Stimulated activated CD8-positive, alpha-beta memory T cell treated with anti-CD3 and anti-CD28 coated beads, Interleukin-15, amount 100 ng/mL, for 24 hours (primary cell): Measurements from ENCODE around the gene NEGR1.

Experiments used
- DNase-seq: peaks from one replicate; pipeline ENCODE4 v3.0.0-alpha.2; 2020; ENCODE audit warnings: low read depth

NEGR1 gene

DNA sequence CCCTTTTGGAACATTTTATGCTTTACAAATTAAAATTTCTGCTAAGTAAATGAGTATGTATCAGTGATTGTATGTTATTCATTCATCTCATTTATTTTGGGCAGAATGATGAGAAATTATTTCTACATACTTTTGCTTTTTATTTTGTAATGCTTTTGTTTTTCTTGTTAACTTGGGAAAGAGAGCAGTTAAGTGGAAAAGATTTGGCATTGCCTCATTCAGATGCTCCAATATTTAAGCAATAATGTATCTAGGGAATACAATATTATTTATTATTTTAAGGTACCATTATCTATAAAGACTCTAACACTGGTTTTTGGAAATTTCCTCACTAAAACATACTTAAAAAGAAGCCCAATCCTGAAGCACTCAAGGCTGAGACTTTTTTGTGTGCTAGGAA, 431.8 kb downstream of the NEGR1 start:
- no peak for DNase-seq

DNA sequence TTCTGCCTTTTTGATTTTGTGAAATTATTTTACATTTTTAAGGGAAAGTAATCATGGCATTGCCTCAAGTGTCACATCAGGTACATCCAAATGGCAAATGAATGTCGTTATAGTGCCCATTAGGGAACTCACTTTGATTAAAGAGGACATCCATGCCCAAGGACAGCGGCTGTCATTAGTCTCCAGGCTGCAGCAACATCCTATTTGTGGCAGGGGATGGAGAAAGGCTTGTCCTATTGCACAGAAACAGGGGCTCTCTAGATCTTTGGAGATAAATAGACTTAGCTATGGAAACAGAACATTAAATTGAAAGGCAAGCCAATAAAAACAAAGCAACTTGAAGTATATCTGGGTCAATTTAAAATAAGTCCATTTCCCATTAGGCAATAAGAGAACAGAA, 439.3 kb downstream of the NEGR1 start:
- no peak for DNase-seq

DNA sequence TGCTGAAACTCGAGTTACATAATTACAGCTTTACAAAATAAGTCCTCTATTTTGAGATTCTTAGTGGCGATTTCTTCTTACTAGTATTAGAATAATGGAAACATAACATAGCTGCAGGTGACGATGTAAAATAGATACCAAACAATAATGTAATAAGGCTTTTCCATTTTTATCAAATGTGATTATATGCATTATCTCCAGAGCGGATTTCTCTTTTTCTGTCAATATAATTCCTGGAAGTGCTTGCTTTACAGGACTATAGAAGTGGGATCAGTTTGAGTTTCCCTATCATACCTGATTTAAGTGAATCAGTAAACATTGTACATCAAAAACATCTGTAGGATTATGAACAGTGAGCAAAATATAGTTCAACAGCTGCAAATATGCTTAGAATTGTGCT, 442.5 kb downstream of the NEGR1 start:
- DNase-seq: no peak

DNA sequence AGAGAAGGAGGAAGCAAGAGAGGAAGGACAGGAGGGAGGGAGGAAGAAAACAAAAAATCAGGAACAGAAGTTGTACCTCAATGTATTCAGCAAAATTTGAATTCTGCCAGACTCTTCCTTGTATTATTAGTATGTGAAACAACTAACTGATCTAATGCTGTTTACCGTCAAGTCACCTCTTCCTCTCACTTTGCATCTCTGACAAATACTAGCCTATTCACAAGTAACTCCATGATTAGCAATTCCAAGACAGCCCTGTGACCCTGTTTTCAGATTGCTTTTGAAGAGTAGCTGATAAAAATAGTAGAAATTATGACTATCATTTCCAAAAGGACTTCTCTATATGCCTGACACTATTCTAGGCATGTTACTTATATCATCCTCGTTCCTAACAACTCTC, 445.4 kb downstream of the NEGR1 start:
- DNase-seq: no peak

DNA sequence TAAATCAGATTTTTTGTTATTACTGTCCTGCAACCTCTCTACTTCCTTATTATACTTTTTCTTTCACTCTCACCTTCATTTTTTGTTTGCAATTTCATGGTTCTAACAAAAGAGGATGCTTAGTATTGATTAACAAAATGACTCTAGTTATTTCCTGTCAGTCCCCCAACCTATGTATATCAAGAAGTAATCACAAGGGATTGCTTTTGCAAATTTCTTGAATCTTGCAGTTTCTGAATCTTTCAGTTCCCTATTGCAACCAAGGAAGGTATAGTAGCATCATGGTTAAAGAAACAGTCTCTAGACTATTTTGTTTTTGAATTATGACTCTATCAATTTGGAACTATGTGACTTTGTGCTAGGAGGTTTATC, 446.9 kb downstream of the NEGR1 start:
- DNase-seq: no peak

DNA sequence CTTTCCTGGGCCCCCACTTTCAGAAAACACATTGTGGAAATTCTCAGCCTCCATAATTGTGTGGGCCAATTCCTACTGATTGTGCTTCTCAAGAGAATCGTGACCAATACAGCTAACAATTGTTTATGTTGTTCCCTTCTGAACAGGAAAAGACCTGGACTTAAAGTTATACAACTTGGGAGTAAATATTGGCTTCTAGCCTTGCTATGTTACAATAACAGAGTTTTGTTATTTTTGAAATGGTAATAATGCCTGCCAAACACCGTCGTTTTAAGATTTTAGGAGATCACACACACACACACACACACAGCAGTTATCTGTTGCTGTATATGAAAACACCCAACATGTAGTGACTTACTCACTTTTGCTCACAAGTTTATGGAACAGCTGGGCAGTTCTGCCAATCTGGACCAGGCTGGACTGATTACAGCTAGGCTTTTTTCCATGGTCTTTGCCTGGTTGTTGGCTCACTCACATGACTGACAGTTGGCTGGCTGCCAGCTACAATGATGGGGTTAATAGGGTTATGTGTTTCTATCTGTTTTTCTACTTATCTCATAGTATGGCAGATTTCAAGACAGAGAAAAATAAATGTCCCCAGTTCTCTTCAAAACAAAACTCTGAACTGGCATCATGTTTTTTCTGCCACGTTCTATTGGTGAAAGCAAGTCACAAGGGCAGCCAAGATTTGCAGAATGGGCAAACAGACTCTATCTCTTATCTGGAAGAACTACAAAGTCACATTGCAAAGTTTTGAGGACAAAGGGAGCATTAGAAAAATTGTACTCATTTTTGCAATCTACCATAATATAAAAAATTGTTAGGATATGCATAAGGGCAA, 447.5 kb downstream of the NEGR1 start:
- no peak for DNase-seq

DNA sequence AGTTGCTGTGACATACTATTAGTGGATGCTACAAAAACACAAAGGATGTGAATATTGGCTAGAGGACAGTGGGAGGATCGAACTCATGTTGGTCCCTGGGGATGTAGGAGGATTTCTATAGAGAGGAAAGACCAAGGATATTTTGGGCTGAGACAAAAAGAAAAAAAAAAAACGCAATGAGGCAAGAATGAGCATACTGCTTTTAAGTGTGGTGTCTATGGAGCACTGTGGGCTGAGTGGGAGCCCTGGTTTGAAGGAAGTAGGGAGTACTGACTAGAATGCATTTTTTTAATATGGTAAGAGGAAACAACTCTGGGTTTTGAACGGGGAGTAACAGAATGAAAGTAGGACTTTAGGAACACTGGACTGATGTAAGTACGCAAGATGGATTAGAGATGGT, 450.7 kb downstream of the NEGR1 start:
- no peak for DNase-seq

DNA sequence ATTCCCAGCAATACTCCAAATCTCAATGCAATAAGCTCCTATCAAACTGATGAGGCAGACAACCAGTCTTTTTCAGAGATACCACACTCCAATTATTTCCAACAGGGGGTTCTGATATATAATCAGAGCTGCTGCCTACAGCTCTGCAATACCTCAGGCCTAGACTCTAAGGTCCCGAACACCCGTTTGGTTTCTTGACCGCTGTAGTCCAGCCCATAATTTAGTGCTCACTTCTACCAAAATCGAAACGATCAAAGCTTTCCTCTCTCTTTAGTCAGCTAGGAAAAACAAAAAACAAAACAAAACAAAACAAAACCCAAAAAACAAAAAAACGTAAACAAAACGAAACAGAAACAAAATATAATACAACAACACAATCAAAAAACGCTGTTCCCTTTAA, 453.0 kb downstream of the NEGR1 start:
- no peak for DNase-seq

DNA sequence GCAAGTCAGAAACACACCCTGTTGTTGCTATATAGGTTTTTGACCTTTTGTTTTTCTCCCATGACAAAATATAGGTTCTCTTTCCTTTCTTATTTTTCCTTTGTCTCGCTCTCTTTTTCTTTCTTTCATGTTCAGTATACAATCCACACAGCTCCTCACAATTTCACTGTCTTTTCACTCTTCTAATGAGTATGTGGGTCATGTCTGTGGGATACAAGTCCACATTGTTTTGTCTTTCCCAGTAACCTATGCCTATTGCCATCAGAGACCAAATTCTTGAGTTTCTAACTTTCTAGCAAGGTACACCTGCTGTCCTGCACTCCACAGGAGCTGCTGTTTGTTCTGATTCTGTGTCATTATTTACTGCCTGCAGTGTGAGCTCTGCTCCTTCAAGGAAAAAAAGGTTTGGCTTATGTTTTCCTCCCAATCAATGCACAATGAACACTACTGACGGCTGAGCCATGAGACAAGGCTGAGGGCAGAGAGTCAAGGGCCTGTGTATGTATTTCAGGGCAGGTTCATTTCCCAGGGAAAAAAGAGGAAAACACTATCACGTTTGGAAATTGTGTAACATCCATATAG, 453.8 kb downstream of the NEGR1 start:
- DNase-seq: no peak

DNA sequence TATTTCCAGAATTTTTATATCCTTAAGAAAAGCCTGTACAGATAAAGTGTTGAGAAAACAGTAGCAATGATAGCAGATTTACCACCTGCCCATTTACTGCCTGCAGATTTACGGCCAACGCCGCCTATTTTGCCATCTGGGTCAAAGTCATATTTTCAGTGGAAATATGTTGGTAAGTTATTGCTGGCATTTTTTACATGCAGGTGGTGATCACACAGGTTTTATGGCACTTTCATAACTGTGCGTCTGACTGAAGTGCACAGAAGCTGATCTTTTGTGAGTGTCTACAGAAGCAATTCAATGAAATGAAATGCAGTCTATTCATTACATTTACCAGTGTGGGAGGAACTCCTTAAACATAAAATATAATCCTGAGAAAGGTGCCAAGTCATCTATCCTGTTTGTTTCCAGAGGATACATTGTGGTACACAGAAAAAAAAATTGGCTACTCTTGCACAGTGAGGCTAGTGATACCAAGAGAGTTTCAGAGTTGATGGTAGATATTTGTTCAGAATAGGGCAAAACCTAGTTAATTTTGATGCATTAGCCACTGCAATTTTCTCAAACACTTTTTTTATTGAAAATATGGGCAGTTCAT, 458.5 kb downstream of the NEGR1 start:
- no peak for DNase-seq

DNA sequence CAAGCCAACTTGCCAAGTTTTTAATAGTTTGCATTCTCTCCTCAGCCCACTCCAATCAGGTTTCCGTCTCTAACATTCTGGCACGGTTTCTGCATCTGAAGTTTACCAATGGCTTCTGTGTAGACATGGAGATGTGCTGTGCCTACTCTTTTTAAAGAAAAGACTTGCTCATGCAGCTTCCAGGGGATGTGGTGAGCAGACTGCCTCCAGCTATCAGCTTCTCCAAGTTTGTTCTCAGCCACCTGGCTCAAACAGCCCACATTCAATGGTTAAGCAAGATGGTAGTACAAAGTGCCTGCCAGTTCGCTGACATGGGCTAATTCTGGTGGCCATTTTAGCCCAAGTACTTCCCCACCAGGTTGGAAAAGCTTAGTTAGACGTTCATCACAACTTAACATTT, 465.3 kb downstream of the NEGR1 start:
- DNase-seq: no peak

DNA sequence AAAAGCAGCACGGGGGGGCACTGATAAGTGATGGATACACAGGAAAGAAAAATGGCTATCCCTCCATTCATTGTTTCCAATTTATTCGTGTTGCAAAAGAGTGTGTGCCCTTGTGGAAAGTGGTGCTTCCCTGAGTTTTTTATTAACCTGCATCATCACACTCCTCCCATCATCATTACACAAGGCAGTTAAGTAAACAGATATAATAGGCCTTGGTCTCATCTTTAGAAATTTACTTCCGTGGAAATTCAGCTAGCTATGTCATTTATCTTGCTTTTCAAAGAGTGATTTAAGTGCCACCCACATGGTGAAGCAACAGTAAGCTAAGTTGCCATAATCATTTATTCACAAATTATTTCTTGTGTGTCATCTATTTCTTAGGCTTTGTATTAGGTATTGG, 473.3 kb downstream of the NEGR1 start:
- DNase-seq: no peak

DNA sequence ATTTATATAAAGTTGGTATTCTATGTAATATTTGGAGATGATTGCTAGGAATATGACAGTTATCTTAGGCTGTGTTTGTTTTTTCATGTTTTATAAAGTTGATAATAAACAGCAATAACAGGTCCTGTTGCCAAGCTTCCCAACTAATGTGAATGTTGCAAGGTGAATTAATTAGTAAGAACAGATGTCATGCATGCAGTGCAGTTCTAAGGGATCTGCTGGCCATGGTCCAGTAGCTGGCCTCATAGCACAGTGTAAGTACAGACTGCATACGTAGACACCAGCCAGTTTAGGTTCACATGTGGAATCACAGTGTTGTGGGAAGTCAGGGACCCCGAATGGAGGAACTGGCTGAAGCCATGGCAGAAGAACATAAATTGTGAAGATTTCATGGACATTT, 478.2 kb downstream of the NEGR1 start:
- no peak for DNase-seq

DNA sequence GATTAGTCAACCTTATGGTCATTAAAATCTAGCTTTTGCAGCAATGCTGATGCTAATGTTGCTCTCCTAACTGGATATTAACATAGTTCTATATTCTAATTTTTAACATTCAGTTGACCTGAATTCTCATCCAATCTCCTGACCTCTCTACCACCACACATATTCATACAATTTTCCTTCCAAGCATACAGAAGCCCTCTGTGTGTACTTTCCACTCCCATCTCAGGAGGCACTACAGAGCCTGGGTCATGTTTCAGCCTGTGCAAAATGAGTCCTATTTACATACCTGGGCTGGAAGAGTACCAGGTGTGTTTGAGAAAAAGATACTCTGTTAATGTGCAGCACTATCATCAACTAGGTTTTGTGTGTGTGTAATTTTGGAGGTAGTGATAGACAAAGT, 486.3 kb downstream of the NEGR1 start:
- DNase-seq: no peak

DNA sequence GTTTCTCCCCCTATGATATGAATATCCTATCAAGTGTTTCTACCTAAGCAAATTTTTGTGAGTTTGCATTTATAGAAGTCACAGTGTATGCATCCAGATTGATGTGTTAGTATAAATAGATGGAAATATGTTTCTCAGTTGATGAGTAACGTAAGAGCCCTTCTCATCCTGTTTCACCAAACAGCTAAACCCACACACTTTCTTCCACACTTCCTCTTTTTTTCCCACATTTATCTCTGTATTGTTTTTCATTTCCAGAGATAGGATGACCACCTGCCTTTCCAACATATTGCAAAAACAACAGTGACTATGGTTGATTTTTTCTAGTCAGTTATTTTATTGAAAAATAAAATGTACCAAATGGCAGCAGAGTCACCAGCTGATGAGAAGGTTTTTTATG, 490.1 kb downstream of the NEGR1 start:
- DNase-seq: no peak

DNA sequence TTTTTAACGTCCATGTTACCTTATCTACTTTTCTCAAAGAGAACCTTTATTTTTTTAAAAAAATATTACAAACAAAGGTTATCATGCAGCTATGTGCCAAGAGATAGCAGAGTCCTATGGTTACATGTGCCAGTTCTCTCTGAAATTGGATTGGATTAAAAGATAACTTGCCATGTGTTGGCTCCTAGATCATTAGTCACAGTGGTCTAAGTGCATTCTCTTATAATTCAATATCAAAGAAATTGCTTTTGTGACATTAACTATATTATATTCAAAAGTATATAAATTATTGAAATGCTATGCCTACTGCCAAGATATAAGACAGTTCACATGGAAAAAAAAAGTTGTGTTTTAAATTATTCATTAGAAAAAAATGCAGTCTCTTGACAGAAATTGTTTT, 494.2 kb downstream of the NEGR1 start:
- no peak for DNase-seq

DNA sequence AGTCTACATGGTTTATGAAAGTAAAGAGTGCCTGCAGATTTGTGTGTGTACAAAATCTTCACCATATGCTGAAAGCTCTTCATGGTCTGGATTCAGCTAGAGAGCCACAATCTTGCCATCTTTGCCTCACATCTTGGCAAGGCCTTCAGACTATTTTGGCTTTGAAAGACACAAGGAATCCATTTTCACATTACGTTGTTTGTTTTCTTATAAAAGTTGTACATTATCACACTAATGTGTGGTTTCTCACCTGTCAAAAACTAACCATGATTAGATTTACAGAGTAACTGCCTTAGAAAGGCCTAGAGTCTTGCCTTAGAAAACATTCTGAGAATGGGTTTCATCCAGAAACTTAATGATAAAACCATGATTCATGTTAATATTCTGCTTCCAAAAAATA, 494.6 kb downstream of the NEGR1 start:
- no peak for DNase-seq

DNA sequence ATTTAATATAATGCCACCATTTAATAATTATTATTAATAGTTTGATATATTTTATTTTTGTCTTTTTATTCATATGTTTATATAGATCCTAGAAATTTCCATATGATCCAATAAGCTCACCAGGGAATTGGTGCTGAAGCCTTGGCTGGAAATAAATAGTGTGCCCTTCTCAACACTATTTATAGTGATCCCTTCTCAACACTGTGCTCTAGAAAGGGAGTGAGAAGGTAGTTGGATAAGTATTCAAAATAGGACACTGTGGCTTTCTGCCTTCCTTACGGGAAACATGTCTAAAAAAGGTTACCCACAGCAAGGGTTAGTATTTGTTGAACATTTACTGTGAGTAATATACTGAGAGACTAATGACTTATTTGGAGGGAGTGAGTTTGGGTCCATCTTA, 496.1 kb downstream of the NEGR1 start:
- no peak for DNase-seq

DNA sequence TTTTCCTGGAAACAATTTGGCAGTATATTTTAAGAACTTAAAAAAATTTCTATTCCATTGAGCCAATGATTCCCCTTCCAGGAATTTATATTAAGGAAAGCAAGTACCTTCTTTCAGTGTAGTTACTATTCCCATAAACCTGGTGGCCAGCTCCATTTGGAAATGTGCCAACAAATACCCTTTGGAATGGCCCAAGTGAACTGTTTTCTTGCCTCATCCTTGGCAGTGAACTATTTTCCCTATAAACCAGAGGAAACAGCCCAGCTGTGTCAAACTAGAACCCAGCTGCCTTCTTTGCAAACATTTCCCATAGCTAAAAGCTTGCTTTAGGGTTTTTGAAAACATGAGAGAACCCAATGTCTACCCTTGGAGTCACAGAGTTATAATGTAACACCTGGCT, 496.9 kb downstream of the NEGR1 start:
- no peak for DNase-seq

DNA sequence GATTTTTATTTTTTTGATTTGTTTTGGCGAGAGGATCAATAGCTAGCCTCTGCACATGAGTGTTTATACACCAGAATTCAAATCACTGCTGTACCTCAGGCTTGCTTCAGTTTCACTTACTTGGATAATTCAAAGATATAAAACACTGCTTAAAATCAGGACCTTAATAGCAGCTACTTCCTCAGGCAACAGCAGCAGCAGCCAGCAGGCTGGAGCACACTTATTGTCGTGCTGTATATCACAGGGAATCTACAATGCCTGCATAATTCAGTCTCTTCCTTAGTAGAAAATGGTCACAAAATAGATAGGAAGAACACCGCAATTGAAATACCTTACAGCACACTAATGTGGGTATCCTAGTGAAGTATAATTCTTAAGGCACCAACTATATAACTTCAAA, 497.3 kb downstream of the NEGR1 start:
- no peak for DNase-seq

DNA sequence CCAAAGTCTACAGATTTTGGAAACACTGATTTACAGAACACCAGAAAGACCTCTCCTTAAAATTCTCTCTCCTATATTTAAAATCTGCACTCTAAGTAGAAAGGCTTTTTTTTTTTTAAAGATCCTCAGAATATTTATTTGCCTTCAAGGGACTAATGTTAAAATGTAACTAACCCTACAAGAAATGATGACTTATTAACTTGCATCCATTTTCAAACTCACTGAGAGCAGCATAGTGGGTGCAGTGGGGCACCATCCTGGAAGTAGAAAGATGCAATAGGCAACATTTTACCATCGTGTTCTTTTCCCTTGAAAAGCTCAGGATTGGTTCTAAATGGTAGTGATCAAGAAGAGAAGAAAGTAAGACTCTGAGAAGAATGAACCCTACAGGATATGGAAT, 498.1 kb downstream of the NEGR1 start:
- DNase-seq: no peak

DNA sequence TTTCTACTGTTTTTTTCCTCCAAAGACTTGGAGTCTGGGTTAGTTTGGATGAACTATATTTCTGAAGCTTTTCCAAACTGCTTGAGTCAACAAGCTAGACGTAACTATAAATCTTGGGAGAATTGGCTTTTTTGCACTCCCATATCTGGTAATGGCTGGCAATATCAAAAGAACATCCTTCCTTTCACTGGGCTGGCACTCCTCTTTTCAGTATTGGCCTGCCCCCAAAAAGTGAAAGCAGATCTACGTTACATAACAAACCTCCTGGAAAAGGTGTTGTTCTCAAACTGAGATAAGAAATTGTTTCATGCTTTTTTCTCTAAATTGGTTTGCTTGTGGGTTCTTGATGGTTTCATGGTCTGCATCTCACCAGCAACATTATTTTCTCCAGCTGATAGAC, 499.3 kb downstream of the NEGR1 start:
- no peak for DNase-seq

DNA sequence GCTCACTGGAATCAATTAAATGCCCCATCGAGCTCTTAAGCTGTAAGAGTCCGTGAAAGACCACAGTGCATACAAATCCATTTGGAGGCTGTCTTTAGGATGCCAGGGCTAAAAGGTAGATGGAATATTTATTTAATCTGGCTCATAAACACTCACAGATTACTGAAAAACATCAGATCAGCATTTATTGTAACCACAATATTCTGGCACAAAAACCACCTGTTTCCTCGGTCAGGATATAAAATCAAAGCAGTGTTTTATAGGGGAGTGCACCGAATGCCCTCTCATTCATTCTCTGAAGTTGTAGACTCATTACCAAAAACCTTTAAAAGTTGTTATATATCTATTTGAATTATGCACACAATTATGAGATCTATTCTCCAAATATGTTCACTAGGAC, 500.9 kb downstream of the NEGR1 start:
- no peak for DNase-seq

DNA sequence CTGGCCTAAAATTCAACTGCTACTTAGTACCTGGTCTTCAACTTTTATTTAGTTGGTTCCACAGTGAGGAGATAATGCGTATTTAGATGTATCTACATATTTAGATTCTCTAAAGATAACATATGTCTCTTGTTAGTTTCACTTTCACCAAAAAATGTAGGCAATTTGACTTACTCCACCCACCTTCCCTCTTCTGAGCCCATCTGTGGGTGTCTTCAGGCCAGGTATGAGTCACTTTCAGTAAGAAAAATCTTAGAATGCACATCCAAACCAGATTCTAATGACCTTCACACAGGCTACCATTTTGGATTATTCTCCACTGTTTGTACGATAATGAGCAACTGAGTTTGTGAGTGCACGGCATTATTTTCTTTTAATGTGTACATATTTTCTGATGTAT, 501.7 kb downstream of the NEGR1 start:
- no peak for DNase-seq
